Measurements from ENCODE around the gene SKIC3.

DNA sequence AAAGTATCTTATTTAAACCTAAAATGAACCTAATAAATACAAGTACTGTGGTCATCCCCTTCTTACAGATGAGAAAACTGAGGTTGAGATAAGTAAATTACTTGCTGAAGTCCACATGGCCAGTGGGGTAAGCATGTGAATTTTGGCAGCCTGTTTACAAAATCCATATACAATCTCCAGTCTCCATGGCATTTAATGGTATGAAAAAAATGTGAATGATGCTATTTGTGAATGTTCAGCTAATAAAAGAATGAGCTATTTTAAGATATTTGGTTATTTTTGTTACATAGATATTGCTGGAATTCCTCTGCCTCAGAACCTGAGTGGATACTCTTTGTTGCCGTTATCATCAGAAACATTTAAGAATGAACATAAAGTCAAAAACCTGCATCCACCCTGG lies 45.8 kb upstream of the SKIC3 start:
- no peak for TF ChIP-seq SP1 (IDR thresholded peaks at IDR 0.05)
- no peak for TF ChIP-seq CTCF (IDR thresholded peaks at IDR 0.05; ENCODE audit: low read depth, low read length, missing input control)
- TF ChIP-seq, protein P1, sequence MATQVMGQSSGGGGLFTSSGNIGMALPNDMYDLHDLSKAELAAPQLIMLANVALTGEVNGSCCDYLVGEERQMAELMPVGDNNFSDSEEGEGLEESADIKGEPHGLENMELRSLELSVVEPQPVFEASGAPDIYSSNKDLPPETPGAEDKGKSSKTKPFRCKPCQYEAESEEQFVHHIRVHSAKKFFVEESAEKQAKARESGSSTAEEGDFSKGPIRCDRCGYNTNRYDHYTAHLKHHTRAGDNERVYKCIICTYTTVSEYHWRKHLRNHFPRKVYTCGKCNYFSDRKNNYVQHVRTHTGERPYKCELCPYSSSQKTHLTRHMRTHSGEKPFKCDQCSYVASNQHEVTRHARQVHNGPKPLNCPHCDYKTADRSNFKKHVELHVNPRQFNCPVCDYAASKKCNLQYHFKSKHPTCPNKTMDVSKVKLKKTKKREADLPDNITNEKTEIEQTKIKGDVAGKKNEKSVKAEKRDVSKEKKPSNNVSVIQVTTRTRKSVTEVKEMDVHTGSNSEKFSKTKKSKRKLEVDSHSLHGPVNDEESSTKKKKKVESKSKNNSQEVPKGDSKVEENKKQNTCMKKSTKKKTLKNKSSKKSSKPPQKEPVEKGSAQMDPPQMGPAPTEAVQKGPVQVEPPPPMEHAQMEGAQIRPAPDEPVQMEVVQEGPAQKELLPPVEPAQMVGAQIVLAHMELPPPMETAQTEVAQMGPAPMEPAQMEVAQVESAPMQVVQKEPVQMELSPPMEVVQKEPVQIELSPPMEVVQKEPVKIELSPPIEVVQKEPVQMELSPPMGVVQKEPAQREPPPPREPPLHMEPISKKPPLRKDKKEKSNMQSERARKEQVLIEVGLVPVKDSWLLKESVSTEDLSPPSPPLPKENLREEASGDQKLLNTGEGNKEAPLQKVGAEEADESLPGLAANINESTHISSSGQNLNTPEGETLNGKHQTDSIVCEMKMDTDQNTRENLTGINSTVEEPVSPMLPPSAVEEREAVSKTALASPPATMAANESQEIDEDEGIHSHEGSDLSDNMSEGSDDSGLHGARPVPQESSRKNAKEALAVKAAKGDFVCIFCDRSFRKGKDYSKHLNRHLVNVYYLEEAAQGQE (IDR thresholded peaks at IDR 0.05) = no peak
- TF ChIP-seq MAX (IDR thresholded peaks at IDR 0.05) = no peak
- TF ChIP-seq YY1 (IDR thresholded peaks at IDR 0.05) = no peak
- no peak for TF ChIP-seq TAF1 (conservative IDR thresholded peaks at IDR 0.05)
- no peak for TF ChIP-seq HNF4A (conservative IDR thresholded peaks at IDR 0.05)
- no peak for TF ChIP-seq FOXA2 (IDR thresholded peaks at IDR 0.05)
- TF ChIP-seq RAD21 (IDR thresholded peaks at IDR 0.05) = no peak
- no peak for TF ChIP-seq GABPA (IDR thresholded peaks at IDR 0.05 in 1 of 2, conservative IDR thresholded peaks at IDR 0.05 in 1 of 2)
- TF ChIP-seq HNF4G (IDR thresholded peaks at IDR 0.05) = no peak
- TF ChIP-seq EGR1 (IDR thresholded peaks at IDR 0.05; ENCODE audit: low read depth in 2 of 2) = no peak
